HG02943 (cell line): ENCODE measurements around the gene KRT77.

Experiments
- ATAC-seq: cut with Tn5 transposase; IDR thresholded peaks from one replicate; pipeline ENCODE4 v1.9.1; 2021; ENCODE audit warnings: mild to moderate bottlenecking, low read depth, moderate library complexity; ENCODE audit not compliant: unreplicated experiment

The KRT77 gene

DNA sequence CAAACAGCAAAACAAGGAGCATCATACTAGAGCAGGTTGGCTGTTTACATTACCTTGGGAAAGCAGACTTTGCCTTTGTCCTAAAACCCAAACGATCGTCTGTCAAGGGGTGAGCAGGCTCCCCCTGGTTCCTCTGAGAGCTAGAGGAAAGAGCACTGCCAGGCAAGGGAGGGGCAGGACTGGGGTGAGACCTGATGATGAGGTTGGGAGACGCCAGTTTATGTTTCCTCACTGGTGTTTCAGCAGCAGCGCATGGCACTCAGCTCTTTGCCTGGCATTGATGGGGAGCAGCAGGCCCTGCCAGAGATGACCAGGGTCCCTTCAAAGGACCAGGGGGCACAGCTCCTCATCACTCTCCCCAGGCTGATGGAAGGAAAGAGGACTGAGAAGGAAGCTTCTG is 43.4 kb downstream of the KRT77 start:
- ATAC-seq, result no peak

DNA sequence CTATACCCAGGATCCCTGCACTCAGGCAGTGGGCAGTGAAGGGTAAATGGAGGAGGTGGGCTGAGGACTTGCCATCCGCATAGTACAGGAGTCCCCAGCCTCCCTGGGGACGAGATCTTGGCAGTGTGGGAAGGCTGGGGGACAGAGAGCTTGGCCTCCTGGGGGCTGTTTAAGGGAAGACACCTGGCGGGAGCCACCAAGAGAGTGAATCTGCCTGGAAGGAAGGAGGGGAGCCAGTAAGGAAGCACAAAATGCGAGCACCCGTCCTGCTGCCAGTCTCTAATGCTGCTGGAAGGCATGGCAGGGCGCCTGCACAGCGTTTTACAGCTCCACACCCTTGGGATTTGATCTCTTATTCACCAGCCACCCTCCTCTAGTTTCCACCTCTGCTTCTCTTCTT is 43.9 kb downstream of the KRT77 start:
- ATAC-seq, result no peak

DNA sequence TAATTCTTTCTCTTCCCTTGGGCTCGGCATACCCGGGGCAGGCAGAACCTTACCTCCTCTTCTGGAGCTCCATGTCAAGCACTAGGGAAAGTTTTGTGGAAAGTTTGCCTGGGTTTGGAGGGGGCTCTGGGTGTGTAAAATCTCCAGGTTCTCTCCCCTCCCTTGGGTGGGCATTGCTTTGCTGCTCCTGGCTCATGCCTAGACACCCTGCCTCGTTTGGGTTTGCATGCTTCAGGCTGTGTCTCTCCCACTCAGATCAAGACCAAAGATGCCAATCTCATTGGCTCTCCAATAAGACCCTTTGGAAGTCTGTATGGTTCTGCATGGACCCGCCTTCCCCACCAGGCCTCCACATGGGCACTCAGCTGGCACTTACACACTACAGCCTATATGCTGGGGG is 45.1 kb downstream of the KRT77 start:
- ATAC-seq, result no peak

DNA sequence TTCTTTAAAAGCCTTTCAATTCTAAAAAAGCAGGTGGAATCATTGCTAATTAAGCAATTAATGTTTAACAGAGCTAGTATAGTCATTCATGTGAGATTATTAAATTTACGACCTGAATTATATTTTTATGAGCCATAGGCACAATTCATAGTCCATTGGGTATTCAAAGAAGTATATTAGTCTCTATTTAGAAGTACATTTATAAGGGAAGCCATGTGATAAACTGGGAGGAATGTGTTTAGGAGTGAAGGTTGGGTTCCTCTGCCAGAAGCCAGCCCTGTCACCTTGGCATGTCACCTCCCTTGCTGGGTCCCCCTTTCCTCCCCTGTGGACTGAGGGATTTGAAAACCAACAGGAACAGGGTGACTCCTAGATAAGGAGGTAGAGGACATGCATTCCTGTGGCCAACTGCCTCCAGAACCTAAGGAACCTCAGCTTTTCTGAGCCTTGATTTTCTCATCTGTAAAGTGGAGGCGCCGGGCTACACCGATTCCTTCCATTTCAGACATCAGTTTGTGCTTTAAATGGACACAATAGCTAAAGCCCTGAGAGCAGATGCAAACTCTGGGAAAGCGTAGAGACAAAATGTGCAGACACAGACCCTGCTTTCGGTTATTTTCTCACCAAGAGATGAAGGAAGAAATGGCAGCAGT is 45.9 kb downstream of the KRT77 start:
- no peak for ATAC-seq

DNA sequence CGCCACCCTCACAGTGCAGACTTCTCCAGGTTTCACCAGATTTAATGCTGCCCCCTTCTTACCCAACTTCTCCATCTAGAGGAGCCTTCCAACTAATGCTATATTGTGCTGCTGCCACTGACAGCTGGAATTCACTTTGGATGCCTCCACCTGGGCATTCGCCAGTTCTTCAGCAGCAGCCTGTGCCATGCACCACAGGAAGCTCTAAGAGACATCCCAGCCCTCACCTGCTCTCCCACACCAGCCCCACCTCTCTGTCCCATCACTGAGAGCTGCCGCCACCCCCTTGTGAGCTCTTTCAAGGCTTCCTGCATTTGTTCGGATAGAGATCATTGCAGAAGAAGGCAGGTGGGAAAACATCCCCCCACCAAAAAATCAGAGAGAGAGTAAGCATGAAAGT is 46.7 kb downstream of the KRT77 start:
- no peak for ATAC-seq

DNA sequence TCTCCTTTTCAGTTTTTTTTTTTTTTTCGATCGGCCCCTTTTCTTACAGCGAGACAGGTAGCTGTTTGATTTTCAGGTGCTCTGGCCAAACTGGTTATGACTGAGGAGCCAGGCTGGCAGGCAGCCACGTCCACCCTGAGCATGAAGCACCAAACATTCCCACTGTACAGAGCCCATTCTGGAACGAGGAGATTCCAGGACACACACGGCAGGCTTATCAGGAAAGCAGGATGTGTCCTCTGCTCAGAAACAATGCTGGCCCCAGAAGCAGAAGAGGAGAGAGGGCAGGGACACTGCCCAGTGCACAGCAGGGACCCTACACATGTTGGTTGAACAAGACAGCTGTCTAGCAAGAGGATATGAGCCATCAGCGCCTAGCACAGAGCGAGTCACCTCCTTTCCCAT is 47.6 kb downstream of the KRT77 start:
- no peak for ATAC-seq

DNA sequence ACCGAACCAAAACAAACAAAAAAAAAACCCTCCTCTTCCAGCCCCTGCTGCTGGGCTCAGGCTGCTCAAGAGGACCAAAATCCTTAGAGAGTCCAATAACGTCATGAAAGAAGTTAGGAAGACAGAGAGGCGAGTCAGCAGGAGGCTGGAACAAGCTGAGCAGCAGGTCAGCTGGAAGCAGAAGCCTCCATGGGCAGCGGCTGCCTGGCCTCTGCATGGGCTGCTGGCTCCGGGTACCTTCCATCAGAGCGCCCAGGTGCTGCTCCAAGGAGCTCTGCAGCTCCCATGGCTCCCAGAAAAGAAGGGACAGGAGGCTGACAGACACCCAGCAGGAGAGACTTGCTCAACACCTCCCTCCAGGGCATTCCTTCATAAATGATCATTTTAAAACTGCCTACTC is 48.1 kb downstream of the KRT77 start:
- ATAC-seq, result no peak

DNA sequence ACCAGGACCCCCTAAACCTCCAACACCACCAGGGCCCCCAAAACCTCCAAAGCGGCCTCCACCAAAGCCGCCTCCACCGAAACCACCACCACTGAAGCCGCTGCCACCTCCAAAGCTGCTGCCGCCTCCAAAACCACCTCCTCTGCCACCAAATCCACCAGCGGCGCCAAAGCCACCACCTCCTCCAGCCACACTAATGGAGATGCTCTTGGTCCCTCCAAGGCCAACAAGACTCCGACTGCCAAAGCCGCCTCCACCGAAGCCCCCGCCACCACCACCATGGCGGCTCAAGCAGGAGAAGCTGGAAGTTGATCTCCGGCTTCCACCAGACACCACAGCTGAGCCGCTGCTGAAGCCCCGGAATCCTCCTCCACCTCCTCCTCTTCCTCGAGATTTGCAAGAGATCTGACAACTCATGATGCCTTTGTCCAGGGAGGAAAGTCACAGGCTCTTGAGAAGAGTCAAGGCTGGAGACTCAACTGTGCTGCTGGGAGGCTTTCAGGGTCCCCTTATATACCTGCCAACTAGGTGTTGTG is 51.5 kb downstream of the KRT77 start, which contains the start of gene KRT2:
Gene KRT2 (minus strand): TSS at position 486 of the 536 bp plus-strand sequence. CDS start 69 bp downstream, at position 417.
- ATAC-seq, result no peak

DNA sequence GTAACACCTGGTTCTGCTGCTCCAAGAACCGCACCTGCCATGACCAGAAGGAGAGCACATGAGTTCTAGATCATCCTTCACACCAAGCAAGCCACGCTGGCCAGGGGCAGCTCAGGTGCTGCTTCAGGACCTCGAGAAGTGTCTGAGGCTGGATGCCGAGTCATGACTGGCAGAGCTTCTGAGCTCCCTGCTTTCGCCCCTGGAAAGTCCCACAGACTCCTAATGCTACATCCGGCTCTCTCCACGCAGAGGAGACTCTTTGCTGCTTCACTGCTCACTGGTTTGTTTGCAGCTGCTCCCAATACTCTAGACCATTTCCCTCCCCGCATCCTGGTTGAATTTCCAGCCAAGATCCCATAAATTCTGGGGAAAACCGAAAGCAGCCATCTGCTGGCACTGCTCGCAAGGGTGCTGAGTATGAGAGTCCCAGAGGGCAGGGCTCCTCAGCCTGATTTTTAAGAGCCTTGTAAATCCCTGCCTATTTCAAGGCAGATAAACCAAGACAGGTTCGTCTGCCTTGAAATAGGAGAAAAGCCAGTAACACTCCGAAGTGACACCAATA is 52.7 kb downstream of the KRT77 start:
- no peak for ATAC-seq

DNA sequence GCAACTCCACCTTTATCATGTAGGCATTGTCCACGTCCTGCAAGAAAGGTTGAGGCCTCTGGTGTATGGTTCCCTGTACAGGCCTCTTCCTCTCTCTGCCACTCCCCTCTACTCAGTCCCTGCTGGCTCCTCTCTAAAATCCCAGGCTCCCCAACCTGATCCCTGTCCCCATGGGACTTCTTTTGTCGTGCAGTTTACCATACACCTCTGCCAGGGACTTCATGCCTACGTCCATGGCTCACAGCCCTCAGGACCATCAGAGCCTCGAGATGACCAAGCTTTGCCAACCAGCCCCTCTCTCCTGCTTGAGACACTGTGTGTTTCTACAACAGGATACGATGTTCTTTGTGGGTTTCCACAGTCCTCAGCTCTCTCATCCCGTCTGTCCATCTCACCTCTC is 54.3 kb downstream of the KRT77 start:
- ATAC-seq, result no peak

DNA sequence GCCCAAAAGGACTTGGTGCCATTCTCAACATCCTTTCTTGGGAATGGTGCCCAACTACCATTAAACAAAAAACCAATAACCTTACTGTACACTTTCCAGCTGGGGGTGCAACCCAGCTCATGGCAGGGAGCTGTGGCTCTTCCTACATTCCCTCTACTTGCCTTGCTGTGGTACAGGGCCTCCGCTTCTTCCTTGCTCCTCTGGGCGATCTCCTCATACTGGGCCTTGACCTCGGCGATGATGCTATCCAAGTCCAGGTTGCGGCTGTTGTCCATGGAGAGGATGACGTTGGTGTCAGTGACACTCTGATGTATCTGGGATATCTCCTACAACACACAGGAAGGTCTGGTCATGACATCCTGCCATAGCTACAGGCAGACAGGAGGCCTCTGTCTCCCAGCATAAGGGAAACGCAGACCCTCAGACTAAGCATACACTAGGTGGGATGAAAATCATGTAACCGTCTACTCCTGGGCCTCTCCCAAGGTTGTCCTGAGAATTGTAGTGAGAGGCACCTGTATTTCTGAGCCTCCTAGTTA is 55.2 kb downstream of the KRT77 start:
- no peak for ATAC-seq

DNA sequence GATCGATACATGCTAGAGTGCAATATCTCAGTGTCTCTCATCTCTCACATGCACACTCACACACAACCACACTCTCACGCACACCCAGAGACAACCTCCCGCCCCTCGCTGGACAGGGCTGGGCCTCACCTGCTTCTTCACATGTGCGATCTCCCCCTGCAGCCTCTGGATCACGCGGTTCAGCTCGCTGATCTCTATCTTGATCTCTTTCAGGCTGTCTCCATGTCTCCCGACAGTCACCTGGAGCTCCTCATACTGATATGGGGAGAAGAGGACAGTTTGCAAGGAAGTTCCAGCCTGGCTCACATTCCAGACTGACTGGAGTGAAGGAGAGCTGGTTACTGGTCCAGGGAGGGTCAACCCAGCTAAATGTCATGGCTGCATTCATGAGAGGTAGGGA is 55.7 kb downstream of the KRT77 start:
- no peak for ATAC-seq

DNA sequence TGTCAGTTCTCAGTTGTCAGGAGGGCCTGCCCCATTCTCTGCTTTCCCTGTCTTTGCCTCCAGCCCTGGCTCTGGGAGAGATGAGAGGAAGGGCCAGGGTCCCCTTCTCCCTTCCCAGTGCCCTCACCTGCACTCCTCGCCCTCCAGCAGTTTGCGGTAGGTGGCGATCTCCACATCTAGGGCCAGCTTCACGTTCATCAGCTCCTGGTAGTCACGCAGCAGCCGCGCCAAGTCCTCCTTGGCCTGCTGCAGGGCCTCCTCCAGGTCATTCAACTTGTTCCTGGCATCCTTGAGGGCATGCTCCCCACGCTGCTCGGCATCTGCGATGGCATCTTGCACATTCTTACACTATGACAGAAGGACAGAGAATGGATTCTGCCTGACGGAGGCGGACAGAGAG is 56.7 kb downstream of the KRT77 start:
- no peak for ATAC-seq

DNA sequence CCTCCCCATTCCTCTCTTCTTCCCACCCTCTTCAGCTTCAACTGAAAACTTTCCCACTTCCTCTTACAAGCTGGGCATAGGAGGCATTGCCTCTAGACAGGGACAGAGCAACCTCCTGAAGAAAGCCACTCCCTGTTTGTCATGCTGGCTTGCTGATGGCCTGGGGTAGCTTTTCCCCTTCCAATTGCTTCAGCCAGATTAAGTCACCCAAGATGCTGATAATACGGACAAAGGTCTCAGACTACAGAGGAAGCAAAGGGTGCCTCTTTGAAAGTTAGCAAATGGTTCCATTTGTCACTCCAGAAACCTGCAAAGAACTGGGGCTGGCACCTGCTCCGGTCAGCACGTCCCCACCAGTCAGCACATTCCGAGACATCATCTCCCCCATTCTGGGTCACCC is 57.3 kb downstream of the KRT77 start:
- ATAC-seq, result no peak

DNA sequence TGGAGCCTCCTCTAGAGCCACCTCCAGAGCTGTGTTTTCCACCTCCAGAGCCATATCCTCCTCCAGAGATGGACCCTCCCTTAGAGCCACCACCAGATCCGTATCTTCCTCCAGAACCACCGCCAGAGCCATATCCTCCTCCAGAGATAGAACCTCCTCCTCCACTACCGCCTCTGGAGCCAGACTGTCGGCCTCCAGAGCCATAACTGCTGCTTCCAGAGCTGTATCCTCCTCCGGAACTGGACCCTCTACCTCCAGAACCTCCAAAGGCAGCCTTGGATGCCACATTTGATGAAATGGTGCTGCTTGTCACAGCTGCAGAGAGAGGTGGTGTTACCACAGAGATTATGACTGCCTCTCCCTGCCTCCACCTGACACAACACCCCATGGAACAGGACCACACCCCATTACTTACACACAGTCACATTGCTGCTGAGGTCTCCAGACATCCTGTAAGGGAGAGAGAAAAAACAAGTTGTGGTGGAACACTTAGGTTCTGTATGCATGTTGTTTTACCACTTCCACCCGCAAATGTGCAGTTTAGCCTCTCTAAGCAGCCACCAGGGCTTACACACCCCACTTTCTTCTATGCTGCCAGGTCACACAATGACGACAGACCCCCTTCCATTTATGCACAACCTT is 58.1 kb downstream of the KRT77 start:
- ATAC-seq, result no peak

DNA sequence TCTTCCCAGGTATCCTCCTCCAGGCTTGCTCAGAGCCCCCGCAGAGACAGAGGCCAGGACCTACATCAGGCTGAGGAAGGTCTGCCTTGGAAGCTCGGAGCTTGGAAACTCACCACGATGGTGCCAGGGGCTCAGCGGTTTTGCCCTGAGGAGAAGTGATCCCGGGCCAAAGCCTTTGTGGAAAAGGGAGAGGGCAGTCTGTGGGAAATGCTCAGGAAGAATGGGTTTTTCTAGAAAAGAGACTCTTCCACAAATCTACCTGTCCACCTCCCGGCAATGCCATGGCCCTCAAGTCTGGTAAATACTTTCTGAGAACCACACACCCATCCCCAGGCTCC is 59.3 kb downstream of the KRT77 start:
- no peak for ATAC-seq

DNA sequence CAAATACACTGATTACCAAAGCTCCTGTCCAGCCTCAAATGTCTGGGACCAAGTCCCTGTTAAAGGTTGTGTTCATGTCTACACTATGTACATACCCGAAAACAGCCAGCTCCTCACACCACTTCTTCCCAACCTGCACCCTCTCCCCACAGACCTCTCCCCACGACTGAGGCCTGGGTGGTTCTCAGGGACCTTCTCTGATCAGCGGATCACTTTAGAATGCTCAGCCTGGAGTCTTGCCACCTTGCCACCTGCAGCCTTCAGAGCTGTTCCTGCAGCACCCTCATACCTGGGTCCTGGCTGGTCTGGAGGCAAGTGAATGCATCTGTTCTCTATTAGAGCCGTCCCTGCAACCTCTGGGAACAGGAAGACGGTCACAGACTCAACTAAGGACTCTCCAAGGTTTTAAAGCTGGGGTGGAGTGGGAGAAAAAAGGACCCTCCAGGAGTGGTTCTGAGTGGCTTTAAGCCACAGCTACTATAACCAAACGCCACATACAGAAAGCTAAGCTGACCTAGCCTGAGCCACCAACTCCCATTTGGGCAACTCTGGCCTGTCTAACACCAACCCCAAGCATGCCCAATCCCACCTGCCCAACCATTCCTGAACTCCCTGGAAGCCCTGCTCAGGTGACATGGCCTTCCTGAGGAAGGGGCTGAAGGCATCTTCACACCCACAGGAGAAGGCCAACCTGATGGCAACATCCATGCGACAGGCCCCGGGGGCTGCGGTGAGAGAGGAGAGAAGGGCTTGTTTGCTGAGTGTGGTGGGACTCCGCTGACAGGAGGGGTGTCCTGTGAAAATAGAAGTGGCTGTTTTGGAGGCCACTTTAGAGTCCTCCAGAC is 59.9 kb downstream of the KRT77 start:
- ATAC-seq, result no peak

DNA sequence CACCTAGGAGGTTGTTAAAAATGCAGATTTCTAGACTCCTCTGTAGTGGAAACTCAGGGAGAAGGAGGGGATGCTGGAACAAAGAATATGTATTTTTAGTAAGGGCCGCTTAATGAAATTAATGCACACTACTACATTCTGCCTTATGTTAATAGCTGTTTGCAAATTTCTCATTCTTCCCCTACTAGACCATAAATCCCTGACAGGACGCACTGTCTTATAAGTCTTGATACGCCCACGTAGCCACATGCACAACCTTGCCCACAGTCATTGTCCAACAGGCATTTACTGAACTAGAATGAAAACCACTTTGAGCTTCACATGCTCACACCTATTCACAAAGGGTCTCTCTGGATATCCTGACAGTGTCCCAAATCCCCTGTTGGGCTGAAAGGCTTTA is 61.9 kb downstream of the KRT77 start:
- ATAC-seq, result no peak
